ENCODE results near the gene OTUB1.
A peak's percentile ranks its signal among the peaks of the same experiment; 100 is the strongest.
"Not testable (repeated sequence)": the region's sequence is repeated elsewhere in the genome, so short reads cannot be mapped to it uniquely, and the experiment has no call there.

The OTUB1 gene

GRCh38 chr11:63961608-63962412 is 24.4 kb upstream of the OTUB1 start:
- DNase-seq (ENCODE audit: low spot score): no peak

DNA sequence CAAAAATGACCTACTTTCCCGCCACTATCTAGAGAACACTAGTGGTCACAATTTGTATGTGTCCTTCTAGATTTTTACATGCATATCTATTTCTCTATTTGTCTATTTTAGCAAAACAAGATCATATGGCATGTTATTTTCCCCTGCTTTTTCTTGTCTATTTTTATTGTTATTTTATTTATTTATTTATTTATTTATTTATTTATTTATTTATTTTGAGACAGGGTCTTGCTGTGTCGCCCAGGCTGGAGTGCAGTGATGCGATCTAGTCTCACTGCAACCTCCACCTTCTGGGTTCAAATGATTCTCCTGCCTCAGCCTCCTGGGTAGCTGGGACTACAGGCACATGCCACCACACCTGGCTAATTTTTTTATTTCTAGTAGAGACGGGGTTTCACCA is 22.3 kb upstream of the OTUB1 start:
- DNase-seq (ENCODE audit: low spot score): not testable (repeated sequence)

More at GRCh38 chr11:63961608-63962412, 24.4 kb upstream of the OTUB1 start:
- TF ChIP-seq CTCF (IDR thresholded peaks at IDR 0.05; ENCODE audit: extremely low read depth, missing control alignments): no peak

DNA sequence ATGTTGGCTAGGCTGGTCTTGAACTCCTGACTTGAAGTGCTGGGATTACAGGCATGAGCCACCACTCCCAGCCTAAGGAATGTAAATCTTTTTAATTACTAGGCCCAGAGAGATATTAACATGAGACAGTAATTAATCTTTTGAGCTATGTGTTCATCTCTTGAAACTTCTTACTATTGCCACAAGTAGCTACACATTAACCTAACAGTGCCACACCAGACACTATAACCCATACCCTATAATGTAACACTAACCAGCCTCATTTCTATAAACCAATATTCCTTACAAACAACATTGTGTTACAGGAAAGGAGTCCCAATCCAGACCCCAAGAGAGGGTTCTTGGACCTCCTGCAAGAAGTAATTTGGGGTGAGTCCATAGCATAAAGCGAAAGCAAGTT is 19.8 kb upstream of the OTUB1 start:
- DNase-seq (ENCODE audit: low spot score): no peak
- TF ChIP-seq CTCF (IDR thresholded peaks at IDR 0.05; ENCODE audit: extremely low read depth, missing control alignments): no peak

DNA sequence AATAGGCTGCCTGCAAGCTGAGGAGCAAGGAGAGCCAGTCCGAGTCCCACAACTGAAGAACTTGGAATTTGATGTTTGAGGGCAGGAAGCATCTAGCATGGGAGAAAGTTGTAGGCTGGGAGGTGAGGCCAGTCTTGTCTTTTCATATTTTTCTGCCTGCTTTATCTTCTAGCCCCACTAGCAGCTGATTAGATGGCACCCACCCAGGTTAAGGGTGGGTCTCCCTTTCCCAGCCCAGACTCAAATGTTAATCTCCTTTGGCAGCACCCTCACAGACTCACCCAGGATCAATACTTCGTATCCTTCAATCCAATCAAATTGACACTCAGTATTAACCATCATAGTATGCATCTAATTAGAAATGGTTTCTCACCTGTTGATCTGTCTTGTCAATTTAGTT is 16.8 kb upstream of the OTUB1 start:
- no peak for TF ChIP-seq CTCF (IDR thresholded peaks at IDR 0.05; ENCODE audit: extremely low read depth, missing control alignments)
- DNase-seq (ENCODE audit: low spot score): no peak

- TF ChIP-seq CTCF (IDR thresholded peaks at IDR 0.05; ENCODE audit: extremely low read depth, missing control alignments): no peak
- no peak for DNase-seq (ENCODE audit: low spot score)
Observed at GRCh38 chr11:63970902-63971301, 15.3 kb upstream of the OTUB1 start.

- not testable (repeated sequence) for DNase-seq (ENCODE audit: low spot score)
Observed at GRCh38 chr11:63973912-63974258, 12.4 kb upstream of the OTUB1 start.

GRCh38 chr11:63974259-63975143 is 11.7 kb upstream of the OTUB1 start, which contains the start of gene COX8A:
TSS of gene COX8A (plus strand) at chr11:63974620. CDS start at chr11:63974681, 61 bp downstream.
- DNase-seq (ENCODE audit: low spot score): peak; percentile 97
- TF ChIP-seq CTCF (IDR thresholded peaks at IDR 0.05; ENCODE audit: extremely low read depth, missing control alignments): no peak

GRCh38 chr11:63978551-63979239 is 7.5 kb upstream of the OTUB1 start:
- no peak for DNase-seq (ENCODE audit: low spot score)
- no peak for TF ChIP-seq CTCF (IDR thresholded peaks at IDR 0.05; ENCODE audit: extremely low read depth, missing control alignments)

All from GM20000 (cell line).